Measurements from ENCODE around the gene BANF1. TPM values are rescaled to one million over a fixed set of nuclear protein-coding genes. Genes with fewer than 3 reads are reported as not detected.

BANF1 gene
- total RNA-seq, 4 donors from 2014 or later = 23.9 to 68.9 (median 51.0) TPM

GRCh38 chr11:66015936-66016792, 13.9 kb downstream of the BANF1 start:
- WGBS, 2 donors = 72 to 79% methylated on average over 16 to 18 of the region's 18 CpGs
- peaks cover 0 to 21% of the 10 kb centered on the region in 2 donors for H3K27me3 ChIP-seq
- no peak overlapping the region for H3K27ac ChIP-seq
- no peak for TF ChIP-seq EP300 (IDR thresholded peaks at IDR 0.05)
- no peak for TF ChIP-seq POLR2A (IDR thresholded peaks at IDR 0.05)
- no peak for TF ChIP-seq CTCF (IDR thresholded peaks at IDR 0.05)
- DNase-seq (ENCODE audit: low spot score in 2 of 2) = no peak
- no peaks in the 10 kb centered on the region for H3K36me3 ChIP-seq
- no peak overlapping the region for H3K4me3 ChIP-seq
- no peaks in the 10 kb centered on the region for H3K9me3 ChIP-seq
- H3K4me1 ChIP-seq = peaks cover 0 to 13% (median 7%) of the 10 kb centered on the region in 4 donors

GRCh38 chr11:66016793-66017177, 14.5 kb downstream of the BANF1 start:
- Histone ChIP-seq H3K27ac (no peak overlapping the region), H3K4me1 (peaks cover 0 to 11% (median 4%) of the 10 kb centered on the region in 4 donors), H3K27me3 (peaks cover 0 to 20% of the 10 kb centered on the region in 2 donors), H3K4me3 (no peak overlapping the region), H3K9me3 (no peaks in the 10 kb centered on the region), H3K36me3 (no peaks in the 10 kb centered on the region)
- no peak for DNase-seq (ENCODE audit: low spot score in 2 of 2)
- 89 to 95% methylated on average over 9 to 10 of the region's 10 CpGs for WGBS, 2 donors
- TF ChIP-seq EP300 (IDR thresholded peaks at IDR 0.05) (no peak), POLR2A (IDR thresholded peaks at IDR 0.05) (no peak), CTCF (IDR thresholded peaks at IDR 0.05) (no peak)

DNA sequence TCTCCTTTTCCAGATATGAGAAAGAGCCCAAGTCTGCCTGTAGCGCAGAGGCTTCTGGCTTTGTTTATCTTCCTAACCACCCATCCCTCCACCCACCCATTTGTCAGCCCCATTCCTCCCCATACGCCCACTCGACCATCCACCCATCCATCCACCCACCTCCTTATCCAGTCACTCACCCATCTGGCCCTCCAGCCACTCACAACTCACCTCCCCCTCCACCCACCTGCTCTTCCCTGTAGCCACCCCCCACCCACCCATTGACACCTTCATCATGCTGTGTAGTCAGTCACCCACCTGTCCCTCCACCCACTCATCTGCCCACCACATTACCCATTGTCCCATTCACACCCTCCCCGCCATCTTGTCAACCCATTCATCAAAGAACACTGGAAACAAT, 15.0 kb downstream of the BANF1 start:
- H3K4me3 ChIP-seq = no peak overlapping the region
- no peak overlapping the region for H3K27ac ChIP-seq
- H3K9me3 ChIP-seq = no peaks in the 10 kb centered on the region
- no peak for DNase-seq (ENCODE audit: low spot score in 2 of 2)
- H3K36me3 ChIP-seq = no peaks in the 10 kb centered on the region
- WGBS, 2 donors = 82 to 84% methylated on average over 4 of the region's 4 CpGs
- TF ChIP-seq CTCF (IDR thresholded peaks at IDR 0.05) (no peak), POLR2A (IDR thresholded peaks at IDR 0.05) (no peak), EP300 (IDR thresholded peaks at IDR 0.05) (no peak)
- H3K4me1 ChIP-seq = peaks cover 0 to 8% (median 1%) of the 10 kb centered on the region in 4 donors
- peaks cover 0 to 15% of the 10 kb centered on the region in 2 donors for H3K27me3 ChIP-seq

DNA sequence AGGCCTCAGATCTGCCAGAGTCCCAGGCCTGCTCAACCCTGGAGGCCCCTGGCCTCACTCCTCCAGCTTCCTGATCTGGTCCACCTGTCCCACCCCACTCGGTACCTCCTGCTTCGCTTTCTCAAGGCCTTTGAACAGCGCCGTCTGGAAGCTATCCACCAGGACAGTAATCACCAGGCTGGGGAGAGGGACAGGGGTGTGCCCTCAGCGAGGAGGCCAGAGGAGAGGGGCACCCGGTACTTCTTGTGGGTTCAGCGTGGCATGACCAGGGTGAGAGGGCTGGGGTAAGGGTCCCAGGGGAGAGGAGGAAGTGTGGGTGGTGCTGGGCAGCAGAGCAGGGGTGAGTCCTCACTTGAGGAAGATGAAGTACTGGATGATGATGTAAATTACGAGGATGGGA, 17.9 kb downstream of the BANF1 start:
- Histone ChIP-seq H3K27me3 (no peaks in the 10 kb centered on the region), H3K4me1 (peaks cover 0 to 13% (median 1%) of the 10 kb centered on the region in 4 donors), H3K36me3 (no peaks in the 10 kb centered on the region), H3K9me3 (no peaks in the 10 kb centered on the region), H3K27ac (no peak overlapping the region), H3K4me3 (no peak overlapping the region)
- WGBS, 2 donors = 72 to 74% methylated on average over 8 of the region's 8 CpGs
- no peak for DNase-seq (ENCODE audit: low spot score in 2 of 2)
- no peak for TF ChIP-seq EP300 (IDR thresholded peaks at IDR 0.05)

DNA sequence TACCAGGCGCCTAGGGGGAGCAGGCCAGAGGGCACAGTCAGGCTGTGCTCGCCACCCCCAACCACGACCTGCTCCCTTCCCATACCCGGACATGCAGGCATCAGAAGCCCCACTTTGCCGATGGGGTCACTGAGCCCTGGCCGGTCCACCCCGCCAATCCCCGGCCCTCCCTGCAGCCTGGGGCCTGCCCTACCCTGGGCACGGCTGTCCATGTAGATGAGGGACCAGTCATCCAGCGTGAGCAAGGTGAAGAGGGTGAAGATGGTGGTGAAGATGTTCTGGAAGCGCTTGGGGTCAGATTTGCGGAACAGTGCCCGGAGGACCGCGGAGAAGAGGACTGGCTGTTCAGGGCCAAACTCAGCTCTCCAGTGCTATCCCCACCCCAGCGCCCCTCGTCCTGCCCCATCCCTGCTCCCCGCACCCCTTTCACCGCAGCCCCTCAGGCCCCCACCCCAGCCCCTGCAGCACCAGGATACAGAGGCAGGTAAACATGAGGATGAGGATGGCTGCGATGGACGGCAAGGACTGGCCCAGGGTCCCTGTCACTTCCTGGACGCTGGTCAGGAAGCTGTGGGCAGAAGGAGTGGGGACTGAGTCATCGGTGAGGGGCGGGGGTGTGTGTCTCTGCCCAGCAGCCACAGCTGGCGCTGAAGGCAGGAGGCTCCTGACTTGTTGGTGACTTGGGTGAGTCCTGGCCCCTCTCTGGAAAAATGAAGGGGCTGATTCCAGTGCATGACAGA, 18.5 kb downstream of the BANF1 start:
- WGBS, 2 donors = 76 to 83% methylated on average over 22 to 23 of the region's 25 CpGs
- no peak for DNase-seq (ENCODE audit: low spot score in 2 of 2)
- Histone ChIP-seq H3K4me3 (no peak overlapping the region), H3K27ac (no peak overlapping the region), H3K4me1 (peaks cover 0 to 13% (median 1%) of the 10 kb centered on the region in 4 donors), H3K27me3 (no peaks in the 10 kb centered on the region), H3K36me3 (no peaks in the 10 kb centered on the region), H3K9me3 (no peaks in the 10 kb centered on the region)
- TF ChIP-seq EP300 (IDR thresholded peaks at IDR 0.05) = no peak
- TF ChIP-seq CTCF (IDR thresholded peaks at IDR 0.05) = no peak
- no peak for TF ChIP-seq POLR2A (IDR thresholded peaks at IDR 0.05)
